Non-pigmented ciliary epithelial cell (primary cell): ENCODE measurements around the gene PTPRU.

Source experiments
- DNase-seq: peaks from one replicate; pipeline ENCODE4 v3.0.0-alpha.2; 2010; ENCODE audit warnings: low read depth

The PTPRU gene

GRCh38 chr1:29317063-29317915, 81.0 kb downstream of the PTPRU start:
- DNase-seq = no peak

GRCh38 chr1:29317916-29318530, 81.7 kb downstream of the PTPRU start:
- no peak for DNase-seq

- DNase-seq = no peak
Measured at GRCh38 chr1:29318724-29319123, 82.4 kb downstream of the PTPRU start.

- DNase-seq = no peak
Measured at GRCh38 chr1:29319300-29320110, 83.2 kb downstream of the PTPRU start.

- DNase-seq = no peak
Measured at GRCh38 chr1:29320156-29320940, 84.0 kb downstream of the PTPRU start.

- DNase-seq = no peak
Measured at GRCh38 chr1:29321176-29321575, 84.9 kb downstream of the PTPRU start.

GRCh38 chr1:29322147-29322694, 85.9 kb downstream of the PTPRU start:
- DNase-seq = no peak

- no peak for DNase-seq
Measured at GRCh38 chr1:29322861-29323585, 86.7 kb downstream of the PTPRU start.

- no peak for DNase-seq
Measured at GRCh38 chr1:29323636-29324035, 87.3 kb downstream of the PTPRU start.

- DNase-seq = no peak
Measured at GRCh38 chr1:29324202-29324601, 87.9 kb downstream of the PTPRU start.

- DNase-seq = no peak
Measured at GRCh38 chr1:29324771-29325351, 88.5 kb downstream of the PTPRU start.

- no peak for DNase-seq
Measured at GRCh38 chr1:29325675-29326074, 89.4 kb downstream of the PTPRU start.

- no peak for DNase-seq
Measured at GRCh38 chr1:29326123-29326522, 89.8 kb downstream of the PTPRU start.

GRCh38 chr1:29327223-29327935, 91.1 kb downstream of the PTPRU start:
- no peak for DNase-seq

GRCh38 chr1:29329022-29329775, 92.9 kb downstream of the PTPRU start:
- DNase-seq = no peak

GRCh38 chr1:29330089-29330488, 93.8 kb downstream of the PTPRU start:
- DNase-seq = no peak

- no peak for DNase-seq
Measured at GRCh38 chr1:29330856-29331255, 94.5 kb downstream of the PTPRU start.

GRCh38 chr1:29331309-29331708, 95.0 kb downstream of the PTPRU start:
- DNase-seq = no peak

GRCh38 chr1:29331729-29332128, 95.4 kb downstream of the PTPRU start:
- no peak for DNase-seq
